Measurements from ENCODE around the gene HP1BP3.

Gene HP1BP3

GRCh38 chr1:20726932-20727745 lies 60.0 kb downstream of the HP1BP3 start:
- no peak overlapping the region for H3K4me3 ChIP-seq (ENCODE audit: low read depth, low read length)

GRCh38 chr1:20726118-20726911 lies 60.8 kb downstream of the HP1BP3 start:
- no peak for TF ChIP-seq CTCF (IDR thresholded peaks at IDR 0.05; ENCODE audit: low read depth, low read length)
- H3K4me3 ChIP-seq (ENCODE audit: low read depth, low read length) = no peak overlapping the region

More at GRCh38 chr1:20726932-20727745, 60.0 kb downstream of the HP1BP3 start:
- TF ChIP-seq CTCF (IDR thresholded peaks at IDR 0.05; ENCODE audit: low read depth, low read length) = no peak

- TF ChIP-seq CTCF (IDR thresholded peaks at IDR 0.05; ENCODE audit: low read depth, low read length) = no peak
- no peak overlapping the region for H3K4me3 ChIP-seq (ENCODE audit: low read depth, low read length)
These were observed 61.7 kb downstream of the HP1BP3 start for GRCh38 chr1:20725189-20726117.

GRCh38 chr1:20724364-20725188 lies 62.5 kb downstream of the HP1BP3 start:
- no peak overlapping the region for H3K4me3 ChIP-seq (ENCODE audit: low read depth, low read length)
- no peak for TF ChIP-seq CTCF (IDR thresholded peaks at IDR 0.05; ENCODE audit: low read depth, low read length)

- no peak for TF ChIP-seq CTCF (IDR thresholded peaks at IDR 0.05; ENCODE audit: low read depth, low read length)
These were observed 63.4 kb downstream of the HP1BP3 start for GRCh38 chr1:20723537-20724363.

GRCh38 chr1:20723159-20723536 lies 64.0 kb downstream of the HP1BP3 start:
- H3K4me3 ChIP-seq (ENCODE audit: low read depth, low read length) = no peak overlapping the region

More at GRCh38 chr1:20723537-20724363, 63.4 kb downstream of the HP1BP3 start:
- H3K4me3 ChIP-seq (ENCODE audit: low read depth, low read length) = no peak overlapping the region

More at GRCh38 chr1:20723159-20723536, 64.0 kb downstream of the HP1BP3 start:
- no peak for TF ChIP-seq CTCF (IDR thresholded peaks at IDR 0.05; ENCODE audit: low read depth, low read length)
